GM12878 (cell line): ENCODE data around the gene CLASP1. TPM values are rescaled to one million over a fixed set of nuclear protein-coding genes. Genes with fewer than 3 reads are reported as not detected.

Experiments used
- ATAC-seq: fragments of 200-7000 bp; cut with Tn5 transposase; 3 replicates; pipeline ENCODE4 v1.9.1; 2020; ENCODE audit warnings: mild to moderate bottlenecking, moderate library complexity
- BruUV-seq: library from RNA; stranded (reverse); fragments of 400-500 nt; replicated peaks from 2 replicates; lab custom pipeline; 2021; lab: Mats Ljungman, UMichigan
- CTCF ChIA-PET: fragments of 300-600 bp; sonication (Branson Sonifier 250); formaldehyde crosslinking; extraction: SDS; loops from one replicate; lab custom pipeline; 2021; ENCODE audit warnings: inconsistent platforms; lab: Yijun Ruan, JAX
- POLR2A ChIA-PET: fragments of 350-600 bp; formaldehyde crosslinking; extraction: SDS; loops from one replicate; lab custom pipeline; 2021; ENCODE audit warnings: inconsistent platforms; lab: Charles Lee
- RAD21 ChIA-PET: fragments of 300-600 bp; sonication (Branson Sonifier 250); formaldehyde crosslinking; loops from one replicate; lab custom pipeline; 2023; ENCODE audit warnings: antibody characterized with exemption; ENCODE audit not compliant: unreplicated experiment; lab: Charles Lee
- SMC1A ChIA-PET: fragments of 300-600 bp; sonication (Branson Sonifier 250); formaldehyde crosslinking; loops from one replicate; lab custom pipeline; 2023; ENCODE audit not compliant: unreplicated experiment, uncharacterized antibody; lab: Charles Lee
- DNase-seq: peaks from one replicate; pipeline ENCODE4 v3.0.0-alpha.2; 2011; ENCODE audit warnings: low read depth, low spot score
- FAIRE-seq: peaks from 3 replicates; lab custom pipeline; 2011; peaks lifted over from hg19 to GRCh38; lab: Jason Lieb, UNC
- H2AFZ ChIP-seq: 2 replicates; pipeline ENCODE4 v1.6.0; 2011; ENCODE audit warnings: low read depth, low read length, control low read depth; ENCODE audit not compliant: control insufficient read depth
- H3K27ac ChIP-seq: 2 replicates; pipeline ENCODE4 v1.5.1; 2011; ENCODE audit warnings: control low read depth; ENCODE audit not compliant: control insufficient read depth, insufficient read depth
- H3K27me3 ChIP-seq, 2 experiments: replicated peaks in 1 of 2; 2 replicates each; pipeline versions ENCODE4 v1.6.0 to v1.6.1; 2011; ENCODE audit warnings: low read length in 1 of 2; ENCODE audit not compliant: control insufficient read depth in 2 of 2, insufficient read depth in 2 of 2
- H3K36me3 ChIP-seq, 2 experiments: 2 replicates each; pipeline ENCODE4 v1.5.1; 2011; ENCODE audit warnings: low read length in 1 of 2; ENCODE audit not compliant: control insufficient read depth in 2 of 2, insufficient read depth in 2 of 2
- H3K4me1 ChIP-seq: 2 replicates; pipeline ENCODE4 v1.6.1; 2011; ENCODE audit warnings: mild to moderate bottlenecking, low read length, moderate library complexity, mixed read lengths; ENCODE audit not compliant: control insufficient read depth, insufficient read depth
- H3K4me2 ChIP-seq: 2 replicates; pipeline ENCODE4 v1.6.0; 2011; ENCODE audit warnings: control low read depth; ENCODE audit not compliant: control insufficient read depth, insufficient read depth
- H3K4me3 ChIP-seq: fragments of 200-600 bp; sonication (generic); 2 replicates; pipeline ENCODE4 v1.5.1; 2016
- H3K79me2 ChIP-seq: 2 replicates; pipeline ENCODE4 v1.6.0; 2011; ENCODE audit warnings: low read length; ENCODE audit not compliant: control insufficient read depth, insufficient read depth
- H3K9ac ChIP-seq: 2 replicates; pipeline ENCODE4 v1.8.0; 2011; ENCODE audit warnings: low read length, control low read depth, mixed read lengths; ENCODE audit not compliant: control insufficient read depth, insufficient read depth
- H3K9me3 ChIP-seq: replicated peaks from 3 replicates; pipeline ENCODE4 v1.5.1; 2011; ENCODE audit warnings: mild to moderate bottlenecking, low read length; ENCODE audit not compliant: control insufficient read depth, insufficient read depth
- H4K20me1 ChIP-seq: 2 replicates; pipeline ENCODE4 v1.6.0; 2011; ENCODE audit not compliant: control insufficient read depth, insufficient read depth
- ATF2 ChIP-seq: IDR thresholded peaks from 2 replicates; pipeline ENCODE4 v1.6.1; 2012; ENCODE audit warnings: low read length, inconsistent platforms
- BRCA1 ChIP-seq: IDR thresholded peaks from 2 replicates; pipeline ENCODE4 v1.6.1; 2011; ENCODE audit warnings: low read depth, low read length, improper control_type of control experiment
- CBFB ChIP-seq: IDR thresholded peaks from 2 replicates; pipeline ENCODE4 v1.6.1; 2016; ENCODE audit warnings: antibody characterized with exemption, low read depth
- CEBPB ChIP-seq, 2 experiments: fragments of 150-350 bp in 1 of 2; IDR thresholded peaks; 2 replicates each; pipeline ENCODE4 v1.6.1; 2012 to 2014; ENCODE audit warnings: low read depth in 2 of 2, low read length in 2 of 2, borderline replicate concordance in 1 of 2, inconsistent platforms in 1 of 2
- E2F4 ChIP-seq: IDR thresholded peaks from 2 replicates; pipeline ENCODE4 v1.6.1; 2012; ENCODE audit warnings: low read depth, low read length, improper control_type of control experiment
- HDAC6 ChIP-seq: fragments of 200-600 bp; sonication (generic); IDR thresholded peaks from one replicate; pipeline ENCODE4 v1.8.0; 2017; ENCODE audit warnings: antibody characterized with exemption; ENCODE audit not compliant: unreplicated experiment
- IKZF1 ChIP-seq: fragments of 450-650 bp; conservative IDR thresholded peaks from 2 replicates; pipeline ENCODE4 v1.6.1; 2017; ENCODE audit warnings: antibody characterized with exemption, mild to moderate bottlenecking
- IRF4 ChIP-seq: IDR thresholded peaks from 2 replicates; pipeline ENCODE4 v1.6.1; 2011; ENCODE audit warnings: low read depth, low read length
- JUND ChIP-seq: IDR thresholded peaks from 2 replicates; pipeline ENCODE4 v1.6.1; 2012; ENCODE audit warnings: low read depth, mild to moderate bottlenecking, low read length, improper control_type of control experiment, moderate library complexity
- KLF5 ChIP-seq: fragments of 450-650 bp; IDR thresholded peaks from 2 replicates; pipeline ENCODE4 v1.6.1; 2014; ENCODE audit warnings: mild to moderate bottlenecking; ENCODE audit not compliant: partially characterized antibody
- POU2F2 ChIP-seq: IDR thresholded peaks from 3 replicates; pipeline ENCODE4 v1.6.1; 2011; ENCODE audit warnings: low read depth, mild to moderate bottlenecking, low read length, borderline replicate concordance
- RFX5 ChIP-seq: IDR thresholded peaks from 2 replicates; pipeline ENCODE4 v1.6.1; 2011; ENCODE audit warnings: low read depth, low read length, improper control_type of control experiment
- SIN3A ChIP-seq: IDR thresholded peaks from 2 replicates; pipeline ENCODE4 v1.6.1; 2012; ENCODE audit warnings: low read depth, low read length, improper control_type of control experiment
- SMAD1 ChIP-seq: fragments of 450-650 bp; IDR thresholded peaks from 2 replicates; pipeline ENCODE4 v1.6.1; 2018; ENCODE audit warnings: mild to moderate bottlenecking, low read depth; ENCODE audit not compliant: partially characterized antibody
- SREBF1 ChIP-seq: IDR thresholded peaks from 2 replicates; pipeline ENCODE4 v1.6.1; 2012; ENCODE audit warnings: mild to moderate bottlenecking, low read length
- SUZ12 ChIP-seq: fragments of 200-600 bp; sonication (generic); IDR thresholded peaks from one replicate; pipeline ENCODE4 v1.6.1; 2018; ENCODE audit warnings: antibody characterized with exemption, mild to moderate bottlenecking; ENCODE audit not compliant: unreplicated experiment
- WRNIP1 ChIP-seq: IDR thresholded peaks from 2 replicates; pipeline ENCODE4 v1.6.1; 2011; ENCODE audit warnings: low read depth, low read length, improper control_type of control experiment, borderline replicate concordance
- ZBTB33 ChIP-seq: fragments of 450-650 bp; IDR thresholded peaks from 2 replicates; pipeline ENCODE4 v1.6.1; 2017; ENCODE audit warnings: mild to moderate bottlenecking
- ZNF274 ChIP-seq: IDR thresholded peaks from one replicate; pipeline ENCODE4 v1.8.0; 2011; ENCODE audit not compliant: insufficient read length, insufficient read depth
- WGBS: methylation state at CpG from one replicate; pipeline ENCODE4 v1.1.6; 2016; ENCODE audit warnings: low lambda C conversion rate; ENCODE audit not compliant: insufficient replicate concordance, insufficient coverage; ENCODE audit errors: missing lambda C conversion rate; 5-methylcytosine and 5-hydroxymethylcytosine counted together
- in situ Hi-C: fragments of 300-500 bp; cut with MboI; formaldehyde crosslinking; loops from 9 replicates; pipeline ENCODE4 v1.14.3; 2018; ENCODE audit warnings: mixed read lengths
- intact Hi-C: fragments of 100-400 bp; cut with micrococcal nuclease; formaldehyde crosslinking; loops from one replicate; pipeline ENCODE4 v1.14.2; 2022; ENCODE audit not compliant: unreplicated experiment
- polyA plus RNA-seq, 11 experiments: library from polyadenylated mRNA; depleted of rRNA in 4 of 11; unstranded in 6 of 11; stranded (reverse) in 5 of 11; fragments of >200 nt; fragmentation: Nextera tagmentation in 4 of 11; fragmentation: Illumina TruSeq in 1 of 11; extraction: Ambion mirVana in 4 of 11; extraction: Trizol in 1 of 11; gene quantifications; 1 replicate in 1 of 11; 2 replicates in 10 of 11; pipeline versions ENCODE4 v1.2.1 to v1.2.3, GENCODE V29; 2011 to 2016; ENCODE audit warnings: inconsistent platforms in 2 of 11, missing spikeins in 2 of 11, low read depth in 1 of 11
- total RNA-seq, 4 experiments: library from RNA; depleted of rRNA in 3 of 4; stranded (reverse); fragments of >200 nt in 3 of 4; fragmentation: Illumina TruSeq in 1 of 4; extraction: Trizol in 1 of 4; gene quantifications; 2 replicates each; pipeline versions ENCODE4 v1.2.1 to v1.2.3, GENCODE V29; 2013 to 2021

Gene CLASP1
- total and polyA plus RNA-seq, 10 of the 15 experiments (the other 5 are each of a cell fraction or from before 2014, with no cell fraction given): 1.4 to 62.4 (median 32.9) TPM

- Histone ChIP-seq H3K9ac (no peak overlapping the region), H3K4me1 (no peaks in the 10 kb centered on the region), H3K79me2 (no peaks in the 10 kb centered on the region), H4K20me1 (no peaks in the 10 kb centered on the region), H3K36me3 (no peaks in the 10 kb centered on the region), H2AFZ (no peak overlapping the region), H3K27ac (no peak overlapping the region), H3K4me2 (no peak overlapping the region), H3K4me3 (no peak overlapping the region), H3K9me3 (no peaks in the 10 kb centered on the region; the same call in 2 of the 3 replicates), H3K27me3 (no peaks in the 10 kb centered on the region)
- FAIRE-seq (no peak), ATAC-seq (no peak), DNase-seq (no peak)
- CTCF ChIA-PET: interaction anchor here (0.5 to 0.7 kb wide), 2 partner anchors 187 to 389 kb away, joined by 4 read pairs; no protein-coding TSS in a partner anchor
- no peak for TF ChIP-seq IRF4
- TF ChIP-seq CEBPB (IDR thresholded peaks at IDR 0.05; ENCODE audit: borderline replicate concordance in 1 of 2, low read depth in 2 of 2, low read length in 2 of 2): no peak
- TF ChIP-seq ZBTB33: no peak
- TF ChIP-seq ZNF274: no peak
- TF ChIP-seq RFX5: no peak
- no peak for TF ChIP-seq BRCA1
- TF ChIP-seq IKZF1: no peak
- no peak for TF ChIP-seq HDAC6
- no peak for TF ChIP-seq JUND
- no peak for TF ChIP-seq SIN3A
- no peak for TF ChIP-seq KLF5
- no peak for TF ChIP-seq POU2F2
- TF ChIP-seq SREBF1: no peak
- no peak for TF ChIP-seq WRNIP1
- TF ChIP-seq CBFB: no peak
- no peak for TF ChIP-seq ATF2
- no peak for TF ChIP-seq E2F4
- no peak for TF ChIP-seq SMAD1
- TF ChIP-seq SUZ12: no peak
- intact Hi-C loops: no loop called here
- 95% methylated on average over 3 of the region's 3 CpGs for WGBS
- POLR2A ChIA-PET: interaction anchor here (1.0 to 1.1 kb wide), 2 partner anchors 13 to 135 kb away, joined by 3 read pairs; partner anchors contain the start of gene RNU4ATAC
- SMC1A ChIA-PET: interaction anchor here (1.0 to 1.2 kb wide), 4 partner anchors 12 to 168 kb away, joined by 3 read pairs; no protein-coding TSS in a partner anchor
- in situ Hi-C loops: no loop called here
- RAD21 ChIA-PET: no interaction called here
- no TSS peak for BruUV-seq
Observed at GRCh38 chr2:121665504-121665903, 16.2 kb upstream of the CLASP1 start.
